GM12865 (cell line): Measurements from ENCODE around the gene RBM27.

Experiments
- DNase-seq: peaks from one replicate; pipeline ENCODE4 v3.0.0; 2010; ENCODE audit warnings: low read depth
- H3K4me3 ChIP-seq: 2 replicates; pipeline ENCODE4 v1.5.1; 2011; ENCODE audit warnings: mild to moderate bottlenecking, low read depth, low read length, control low read depth
- CTCF ChIP-seq: IDR thresholded peaks from 2 replicates; pipeline ENCODE4 v1.5.1; 2011; ENCODE audit warnings: low read length, control low read depth, low read depth, inconsistent platforms; ENCODE audit not compliant: insufficient read depth; ENCODE audit errors: missing control alignments

Gene RBM27

GRCh38 chr5:146222005-146222404 lies 18.6 kb downstream of the RBM27 start:
- TF ChIP-seq CTCF, result no peak
- no peak for DNase-seq

GRCh38 chr5:146223179-146223578 lies 19.8 kb downstream of the RBM27 start:
- no peak overlapping the region for H3K4me3 ChIP-seq
- DNase-seq, result no peak
- no peak for TF ChIP-seq CTCF

More at GRCh38 chr5:146222005-146222404, 18.6 kb downstream of the RBM27 start:
- no peak overlapping the region for H3K4me3 ChIP-seq

- no peak for TF ChIP-seq CTCF
- no peak overlapping the region for H3K4me3 ChIP-seq
- DNase-seq, result no peak
Observed at GRCh38 chr5:146229222-146229621, 25.8 kb downstream of the RBM27 start.

- no peak overlapping the region for H3K4me3 ChIP-seq
- TF ChIP-seq CTCF, result no peak
- DNase-seq, result no peak
Observed at GRCh38 chr5:146232223-146232622, 28.8 kb downstream of the RBM27 start.

- TF ChIP-seq CTCF, result no peak
- DNase-seq, result no peak
- no peak overlapping the region for H3K4me3 ChIP-seq
Observed at GRCh38 chr5:146233441-146233840, 30.0 kb downstream of the RBM27 start.

- TF ChIP-seq CTCF, result no peak
- peak; percentile 21 for DNase-seq
- H3K4me3 ChIP-seq, result no peak overlapping the region
Observed at GRCh38 chr5:146238973-146239372, 35.6 kb downstream of the RBM27 start.

GRCh38 chr5:146240951-146241350 lies 37.5 kb downstream of the RBM27 start:
- DNase-seq, result no peak
- no peak for TF ChIP-seq CTCF
- no peak overlapping the region for H3K4me3 ChIP-seq
